Measurements from ENCODE around the gene WDFY1. TPM values are rescaled to one million over a fixed set of nuclear protein-coding genes. Genes with fewer than 3 reads are reported as not detected.

The WDFY1 gene
- total and polyA plus RNA-seq, 2 experiments from 2014 or later = 54.5 to 127 TPM

GRCh38 chr2:223971731-223972130 is 26.6 kb upstream of the WDFY1 start:
- H3F3A ChIP-seq (replicated peaks; ENCODE audit: low read depth) = no peaks in the 10 kb centered on the region
- no peaks in the 10 kb centered on the region for H3K9me2 ChIP-seq (ENCODE audit: insufficient read depth)
- no peaks in the 10 kb centered on the region for H3K79me2 ChIP-seq (replicated peaks; ENCODE audit: insufficient read depth)
- Mint-ChIP-seq H3K4me1 (peaks cover 15% of the 10 kb centered on the region; the same call in 2 of the 3 replicates), H3K27me3 (ENCODE audit: insufficient read depth, low read depth, poor library complexity) (peaks cover 3% of the 10 kb centered on the region), H3K9me3 (no peaks in the 10 kb centered on the region), H3K36me3 (ENCODE audit: low read depth) (peaks cover 12% of the 10 kb centered on the region; the same call in 2 of the 3 replicates), H3K27ac (no peak overlapping the region; the same call in 1 of the 2 replicates), H3K4me3 (no peak overlapping the region)
- no peak for ATAC-seq
- H2AFZ ChIP-seq = no peak overlapping the region
- no peaks in the 10 kb centered on the region; the same call in 1 of the 2 replicates for H4K20me1 ChIP-seq (replicated peaks; ENCODE audit: insufficient read depth)
- H3K27ac ChIP-seq (ENCODE audit: low read depth) = no peak overlapping the region
- no peak overlapping the region for H3K4me2 ChIP-seq
- no peak for DNase-seq (ENCODE audit: low spot score)
- H3K36me3 ChIP-seq (ENCODE audit: insufficient read depth) = peaks cover 19% of the 10 kb centered on the region; the same call in 1 of the 2 replicates
- no peaks in the 10 kb centered on the region for H3K4me1 ChIP-seq (ENCODE audit: insufficient read depth)
- H3K27me3 ChIP-seq (ENCODE audit: insufficient read depth) = no peaks in the 10 kb centered on the region
- H3K4me3 ChIP-seq = no peak overlapping the region
- TF ChIP-seq ZNF331 (CRISPR knock-in tag; IDR thresholded peaks at IDR 0.05; ENCODE audit: low read depth) (no peak), CREB1 (CRISPR knock-in tag; IDR thresholded peaks at IDR 0.05; ENCODE audit: low read depth) (no peak), REST (IDR thresholded peaks at IDR 0.05; ENCODE audit: unreplicated experiment) (no peak), EZH2phosphoT487 (IDR thresholded peaks at IDR 0.05; ENCODE audit: unreplicated experiment) (no peak), EZH2 (IDR thresholded peaks at IDR 0.05; ENCODE audit: low read depth, unreplicated experiment) (no peak), STAT1 (IDR thresholded peaks at IDR 0.05; ENCODE audit: unreplicated experiment) (no peak), POLR2AphosphoS5 (IDR thresholded peaks at IDR 0.05; ENCODE audit: low read depth) (no peak), CTCF (conservative IDR thresholded peaks at IDR 0.05; ENCODE audit: low read depth in 2 of 2) (no peak), ZNF114 (CRISPR knock-in tag; IDR thresholded peaks at IDR 0.05) (no peak), ETS1 (IDR thresholded peaks at IDR 0.05) (no peak), JUNB (IDR thresholded peaks at IDR 0.05; ENCODE audit: unreplicated experiment) (no peak)

All from GM23338 (cell line).